HCT116 (cell line): ENCODE measurements around the gene ATP6V0A1. TPM values are rescaled to one million over a fixed set of nuclear protein-coding genes. Genes with fewer than 3 reads are reported as not detected.

ENCODE experiments used
- ATAC-seq: fragments of 200-7000 bp; cut with Tn5 transposase; 2 replicates; pipeline ENCODE4 v1.9.1; 2020; ENCODE audit warnings: mild to moderate bottlenecking, moderate library complexity
- BruUV-seq: library from RNA; stranded (reverse); fragments of 400-500 nt; replicated peaks from 2 replicates; lab custom pipeline; 2021; lab: Mats Ljungman, UMichigan
- CTCF ChIA-PET: fragments of 300-600 bp; sonication (Branson Sonifier 250); formaldehyde crosslinking; loops from one replicate; lab custom pipeline; 2021; ENCODE audit warnings: antibody characterized with exemption; lab: Charles Lee
- POLR2A ChIA-PET: fragments of 300-600, 350-600 bp; sonication (Branson Sonifier 250); formaldehyde crosslinking; loops from one replicate; lab custom pipeline; 2021; ENCODE audit warnings: antibody characterized with exemption; lab: Charles Lee
- RAD21 ChIA-PET, 2 experiments: fragments of 300-600 bp; sonication (Branson Sonifier 250); formaldehyde crosslinking; loops; one replicate each; lab custom pipeline; 2023; ENCODE audit warnings: low total read pairs in 2 of 2; ENCODE audit not compliant: uncharacterized antibody in 2 of 2, unreplicated experiment in 2 of 2, low non-redundant PET in 1 of 2; lab: Charles Lee
- DNase-seq: peaks from one replicate; pipeline ENCODE4 v3.0.0-alpha.2; 2010; ENCODE audit warnings: low read depth, low spot score
- H2AFZ ChIP-seq: fragments of 200-600 bp; shearing (Covaris generic), sonication (generic); 2 replicates; pipeline ENCODE4 v1.6.1; 2017; ENCODE audit warnings: low read depth, mixed run types, mixed read lengths, antibody characterized with exemption, low read length; ENCODE audit not compliant: poor library complexity, severe bottlenecking
- H3K27ac ChIP-seq: 2 replicates; pipeline ENCODE4 v1.5.1; 2012; ENCODE audit warnings: low read depth, low read length
- H3K27me3 ChIP-seq: fragments of 200-600 bp; sonication (generic); 2 replicates; pipeline ENCODE4 v1.6.1; 2016; ENCODE audit warnings: mixed run types, low read length, mixed read lengths; ENCODE audit not compliant: insufficient read depth
- H3K36me3 ChIP-seq, 2 experiments: fragments of 200-500 bp in 1 of 2; fragments of 200-600 bp in 1 of 2; sonication (Bioruptor generic) in 1 of 2; sonication (generic) in 1 of 2; 2 replicates each; pipeline versions ENCODE4 v1.5.1 to v1.6.1; 2014 to 2016; ENCODE audit warnings: low read length in 2 of 2, inconsistent platforms in 1 of 2, mixed read lengths in 1 of 2, mixed run types in 1 of 2; ENCODE audit not compliant: insufficient read depth in 2 of 2, control insufficient read depth in 1 of 2
- H3K4me1 ChIP-seq, 2 experiments: fragments of 200-600 bp in 1 of 2; sonication (generic) in 1 of 2; 2 replicates each; pipeline versions ENCODE4 v1.5.1 to v1.6.1; 2012 to 2017; ENCODE audit warnings: low read length in 2 of 2, inconsistent platforms in 1 of 2, mild to moderate bottlenecking in 1 of 2, mixed read lengths in 1 of 2, mixed run types in 1 of 2, moderate library complexity in 1 of 2; ENCODE audit not compliant: insufficient read depth in 2 of 2, control insufficient read depth in 1 of 2
- H3K4me2 ChIP-seq: fragments of 200-600 bp; sonication (generic); 2 replicates; pipeline ENCODE4 v1.6.1; 2017; ENCODE audit warnings: mixed run types, low read length, mixed read lengths
- H3K4me3 ChIP-seq, 2 experiments: fragments of 200-600 bp in 1 of 2; sonication (generic) in 1 of 2; replicated peaks in 1 of 2; 2 replicates each; pipeline ENCODE4 v1.5.1; 2011 to 2016; ENCODE audit warnings: low read length in 2 of 2, control low read depth in 1 of 2, low read depth in 1 of 2, mild to moderate bottlenecking in 1 of 2, mixed read lengths in 1 of 2, mixed run types in 1 of 2
- H3K79me2 ChIP-seq: fragments of 200-600 bp; sonication (generic); 2 replicates; pipeline ENCODE4 v1.6.1; 2017; ENCODE audit warnings: mild to moderate bottlenecking, mixed run types, low read length, moderate library complexity, mixed read lengths; ENCODE audit not compliant: insufficient read depth
- H3K9ac ChIP-seq: fragments of 200-600 bp; sonication (generic); 2 replicates; pipeline ENCODE4 v1.6.1; 2016; ENCODE audit warnings: low read length, mixed read lengths
- H3K9me2 ChIP-seq: fragments of 200-600 bp; sonication (generic), shearing (Covaris generic); 2 replicates; pipeline ENCODE4 v1.6.1; 2017; ENCODE audit warnings: mixed run types, mild to moderate bottlenecking, moderate library complexity; ENCODE audit not compliant: insufficient read depth
- H3K9me3 ChIP-seq, 2 experiments: fragments of 200-500 bp in 1 of 2; fragments of 200-600 bp in 1 of 2; sonication (Bioruptor generic) in 1 of 2; sonication (generic) in 1 of 2; 2 replicates each; pipeline ENCODE4 v1.6.1; 2014 to 2017; ENCODE audit warnings: low read length in 2 of 2, mixed read lengths in 2 of 2, inconsistent platforms in 1 of 2, low read depth in 1 of 2, mild to moderate bottlenecking in 1 of 2, mixed run types in 1 of 2, moderate library complexity in 1 of 2; ENCODE audit not compliant: control insufficient read depth in 1 of 2, insufficient read depth in 1 of 2
- H4K20me1 ChIP-seq: fragments of 200-600 bp; sonication (generic), shearing (Covaris generic); 2 replicates; pipeline ENCODE4 v1.6.1; 2017; ENCODE audit warnings: mixed run types, mild to moderate bottlenecking, moderate library complexity; ENCODE audit not compliant: insufficient read depth
- CBX3 ChIP-seq: IDR thresholded peaks from 2 replicates; pipeline ENCODE4 v1.6.1; 2012; ENCODE audit warnings: low read depth
- ELF1 ChIP-seq: IDR thresholded peaks from 2 replicates; pipeline ENCODE4 v1.6.1; 2012; ENCODE audit warnings: low read depth, borderline replicate concordance
- EZH2 ChIP-seq: fragments of 200-600 bp; sonication (generic); IDR thresholded peaks from 2 replicates; pipeline ENCODE4 v1.6.1; 2017; ENCODE audit warnings: antibody characterized with exemption, mixed run types
- POLR2A ChIP-seq: IDR thresholded peaks from 2 replicates; pipeline ENCODE4 v1.7.0; 2011; ENCODE audit warnings: borderline replicate concordance; ENCODE audit not compliant: insufficient read depth, insufficient read length; ENCODE audit errors: extremely low read depth
- POLR2AphosphoS5 ChIP-seq: IDR thresholded peaks from 2 replicates; pipeline ENCODE4 v1.6.1; 2011; ENCODE audit warnings: mild to moderate bottlenecking, low read depth, low read length, moderate library complexity
- RAD21 ChIP-seq: IDR thresholded peaks from 2 replicates; pipeline ENCODE4 v1.6.1; 2012; ENCODE audit warnings: low read depth, mild to moderate bottlenecking
- SIN3A ChIP-seq: IDR thresholded peaks from 2 replicates; pipeline ENCODE4 v1.6.1; 2012; ENCODE audit warnings: low read depth
- SP1 ChIP-seq: IDR thresholded peaks from 2 replicates; pipeline ENCODE4 v1.6.1; 2012; ENCODE audit warnings: low read depth
- SRF ChIP-seq: IDR thresholded peaks from 2 replicates; pipeline ENCODE4 v1.6.1; 2012; ENCODE audit warnings: low read depth
- TCF7L2 ChIP-seq: IDR thresholded peaks from 2 replicates; pipeline ENCODE4 v1.7.0; 2011; ENCODE audit warnings: borderline replicate concordance, inconsistent platforms; ENCODE audit not compliant: insufficient read depth, insufficient read length; ENCODE audit errors: extremely low read depth
- YY1 ChIP-seq: IDR thresholded peaks from 2 replicates; pipeline ENCODE4 v1.6.1; 2011; ENCODE audit warnings: low read length, low read depth, moderate library complexity, mild to moderate bottlenecking; ENCODE audit not compliant: insufficient replicate concordance; ENCODE audit errors: extremely low read depth
- ZFX ChIP-seq: fragments of 450-650 bp; IDR thresholded peaks from 2 replicates; pipeline ENCODE4 v1.6.1; 2017
- ZNF274 ChIP-seq: fragments of 200-500 bp; sonication (Bioruptor generic); IDR thresholded peaks from 2 replicates; pipeline ENCODE4 v1.6.1; 2014; ENCODE audit warnings: mild to moderate bottlenecking, low read depth, low read length, inconsistent platforms
- intact Hi-C: fragments of 100-400 bp; cut with micrococcal nuclease; formaldehyde crosslinking; loops from 2 replicates; pipeline ENCODE4 v1.10.0; 2022
- total RNA-seq: library from RNA; stranded (reverse); gene quantifications from one replicate; pipeline ENCODE4 v1.2.1, GENCODE V29; 2021; ENCODE audit not compliant: unreplicated experiment
- TF ChIP-seq, protein P1 (sequence below): IDR thresholded peaks from 2 replicates; pipeline ENCODE4 v1.6.1; 2012
- TF ChIP-seq, protein P2 (sequence below): IDR thresholded peaks from 2 replicates; pipeline ENCODE4 v1.6.1; 2011; ENCODE audit warnings: mild to moderate bottlenecking, low read length, moderate library complexity; ENCODE audit not compliant: insufficient replicate concordance; ENCODE audit errors: extremely low read depth
- TF ChIP-seq, protein P3 (sequence below): IDR thresholded peaks from 2 replicates; pipeline ENCODE4 v1.6.1; 2012; ENCODE audit warnings: low read depth
- TF ChIP-seq, protein P4 (sequence below): IDR thresholded peaks from 2 replicates; pipeline ENCODE4 v1.6.1; 2012

The ATP6V0A1 gene
- total RNA-seq, 1 experiment from 2014 or later, result 65.2 TPM

DNA sequence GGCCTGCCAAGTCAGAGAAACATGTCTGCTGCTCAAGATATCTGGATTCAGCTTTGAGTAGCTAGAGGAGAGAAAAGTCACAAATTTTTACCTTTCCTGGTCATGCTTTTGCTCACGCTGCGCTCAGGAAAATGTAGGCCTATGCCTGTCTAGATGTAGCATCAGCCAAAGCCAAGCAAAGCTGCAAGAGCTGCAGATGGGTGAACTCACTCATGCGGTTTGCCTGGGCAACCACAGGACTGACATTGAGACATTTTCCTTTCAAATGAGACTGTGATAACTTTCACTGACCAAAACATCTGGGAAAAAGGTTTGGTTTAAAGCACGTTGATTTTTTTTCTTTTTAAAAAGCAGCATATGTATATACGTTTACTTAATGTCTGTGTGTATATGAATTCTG, 43.4 kb downstream of the ATP6V0A1 start:
- no peak overlapping the region for H3K4me2 ChIP-seq
- intact Hi-C loops, result loop anchor here (5.0 kb wide), 1 partner anchor 35 kb away; no protein-coding TSS in a partner anchor
- no peaks in the 10 kb centered on the region for H3K79me2 ChIP-seq
- H4K20me1 ChIP-seq, result no peaks in the 10 kb centered on the region
- no peaks in the 10 kb centered on the region for H3K9me3 ChIP-seq
- no peak for DNase-seq
- no peak for ATAC-seq
- H3K9ac ChIP-seq, result no peak overlapping the region
- RAD21 ChIA-PET, result no interaction called here
- BruUV-seq, result no TSS peak
- no peaks in the 10 kb centered on the region for H3K27me3 ChIP-seq
- CTCF ChIA-PET, result no interaction called here
- peaks cover 14 to 23% of the 10 kb centered on the region in 2 experiments; a peak in 3 of 4 replicates for H3K36me3 ChIP-seq
- no peaks in the 10 kb centered on the region for H3K9me2 ChIP-seq
- H3K27ac ChIP-seq, result no peak overlapping the region
- TF ChIP-seq EZH2 (no peak), SIN3A (no peak), POLR2A (no peak), TCF7L2 (no peak), YY1 (no peak), SRF (no peak), RAD21 (no peak), POLR2AphosphoS5 (no peak), SP1 (no peak), ELF1 (no peak), CBX3 (no peak), ZNF274 (no peak), ZFX (no peak)
- TF ChIP-seq, protein P1, sequence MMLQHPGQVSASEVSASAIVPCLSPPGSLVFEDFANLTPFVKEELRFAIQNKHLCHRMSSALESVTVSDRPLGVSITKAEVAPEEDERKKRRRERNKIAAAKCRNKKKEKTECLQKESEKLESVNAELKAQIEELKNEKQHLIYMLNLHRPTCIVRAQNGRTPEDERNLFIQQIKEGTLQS, result no peak
- TF ChIP-seq, protein P2, sequence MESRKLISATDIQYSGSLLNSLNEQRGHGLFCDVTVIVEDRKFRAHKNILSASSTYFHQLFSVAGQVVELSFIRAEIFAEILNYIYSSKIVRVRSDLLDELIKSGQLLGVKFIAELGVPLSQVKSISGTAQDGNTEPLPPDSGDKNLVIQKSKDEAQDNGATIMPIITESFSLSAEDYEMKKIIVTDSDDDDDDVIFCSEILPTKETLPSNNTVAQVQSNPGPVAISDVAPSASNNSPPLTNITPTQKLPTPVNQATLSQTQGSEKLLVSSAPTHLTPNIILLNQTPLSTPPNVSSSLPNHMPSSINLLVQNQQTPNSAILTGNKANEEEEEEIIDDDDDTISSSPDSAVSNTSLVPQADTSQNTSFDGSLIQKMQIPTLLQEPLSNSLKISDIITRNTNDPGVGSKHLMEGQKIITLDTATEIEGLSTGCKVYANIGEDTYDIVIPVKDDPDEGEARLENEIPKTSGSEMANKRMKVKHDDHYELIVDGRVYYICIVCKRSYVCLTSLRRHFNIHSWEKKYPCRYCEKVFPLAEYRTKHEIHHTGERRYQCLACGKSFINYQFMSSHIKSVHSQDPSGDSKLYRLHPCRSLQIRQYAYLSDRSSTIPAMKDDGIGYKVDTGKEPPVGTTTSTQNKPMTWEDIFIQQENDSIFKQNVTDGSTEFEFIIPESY, result no peak
- TF ChIP-seq, protein P3, sequence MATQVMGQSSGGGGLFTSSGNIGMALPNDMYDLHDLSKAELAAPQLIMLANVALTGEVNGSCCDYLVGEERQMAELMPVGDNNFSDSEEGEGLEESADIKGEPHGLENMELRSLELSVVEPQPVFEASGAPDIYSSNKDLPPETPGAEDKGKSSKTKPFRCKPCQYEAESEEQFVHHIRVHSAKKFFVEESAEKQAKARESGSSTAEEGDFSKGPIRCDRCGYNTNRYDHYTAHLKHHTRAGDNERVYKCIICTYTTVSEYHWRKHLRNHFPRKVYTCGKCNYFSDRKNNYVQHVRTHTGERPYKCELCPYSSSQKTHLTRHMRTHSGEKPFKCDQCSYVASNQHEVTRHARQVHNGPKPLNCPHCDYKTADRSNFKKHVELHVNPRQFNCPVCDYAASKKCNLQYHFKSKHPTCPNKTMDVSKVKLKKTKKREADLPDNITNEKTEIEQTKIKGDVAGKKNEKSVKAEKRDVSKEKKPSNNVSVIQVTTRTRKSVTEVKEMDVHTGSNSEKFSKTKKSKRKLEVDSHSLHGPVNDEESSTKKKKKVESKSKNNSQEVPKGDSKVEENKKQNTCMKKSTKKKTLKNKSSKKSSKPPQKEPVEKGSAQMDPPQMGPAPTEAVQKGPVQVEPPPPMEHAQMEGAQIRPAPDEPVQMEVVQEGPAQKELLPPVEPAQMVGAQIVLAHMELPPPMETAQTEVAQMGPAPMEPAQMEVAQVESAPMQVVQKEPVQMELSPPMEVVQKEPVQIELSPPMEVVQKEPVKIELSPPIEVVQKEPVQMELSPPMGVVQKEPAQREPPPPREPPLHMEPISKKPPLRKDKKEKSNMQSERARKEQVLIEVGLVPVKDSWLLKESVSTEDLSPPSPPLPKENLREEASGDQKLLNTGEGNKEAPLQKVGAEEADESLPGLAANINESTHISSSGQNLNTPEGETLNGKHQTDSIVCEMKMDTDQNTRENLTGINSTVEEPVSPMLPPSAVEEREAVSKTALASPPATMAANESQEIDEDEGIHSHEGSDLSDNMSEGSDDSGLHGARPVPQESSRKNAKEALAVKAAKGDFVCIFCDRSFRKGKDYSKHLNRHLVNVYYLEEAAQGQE, result no peak
- TF ChIP-seq, protein P4, sequence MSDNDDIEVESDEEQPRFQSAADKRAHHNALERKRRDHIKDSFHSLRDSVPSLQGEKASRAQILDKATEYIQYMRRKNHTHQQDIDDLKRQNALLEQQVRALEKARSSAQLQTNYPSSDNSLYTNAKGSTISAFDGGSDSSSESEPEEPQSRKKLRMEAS, result no peak
- no peak overlapping the region for H2AFZ ChIP-seq
- H3K4me3 ChIP-seq, result no peak overlapping the region
- peaks cover 0 to 6% of the 10 kb centered on the region in 2 experiments; a peak in 1 of 4 replicates for H3K4me1 ChIP-seq
- POLR2A ChIA-PET, result no interaction called here
